ENCODE measurements around the gene FGD4. TPM values are rescaled to one million over a fixed set of nuclear protein-coding genes. Genes with fewer than 3 reads are reported as not detected.

Gene FGD4
- total RNA-seq, 1 experiment from 2014 or later: 54.3 TPM

- H3K56ac ChIP-seq (ENCODE audit: insufficient read length, low read depth, low read length): no peak overlapping the region
- no peak overlapping the region for H4K91ac ChIP-seq (ENCODE audit: insufficient read length, low read depth, low read length)
- peaks cover 11% of the 10 kb centered on the region; the same call in 1 of the 2 replicates for H3K4me1 ChIP-seq (ENCODE audit: insufficient read depth, low read length)
- Mint-ChIP-seq H3K27ac (peak overlapping the region in 1 of 3 experiments; percentile 63; a peak in 1 of 7 replicates), H3K9me3 (no peaks in the 10 kb centered on the region), H3K36me3 (ENCODE audit: insufficient read depth in 1 of 3, low read depth in 3 of 3) (peaks cover 3 to 9% (median 7%) of the 10 kb centered on the region in 3 experiments; a peak in 3 of 7 replicates), H3K4me3 (no peak overlapping the region), H3K27me3 (ENCODE audit: low read depth) (no peaks in the 10 kb centered on the region), H3K4me1 (peaks cover 72 to 82% of the 10 kb centered on the region in 2 experiments)
- peaks cover 43% of the 10 kb centered on the region; the same call in 1 of the 2 replicates for H3K79me2 ChIP-seq (ENCODE audit: insufficient read depth, low read length)
- no peak overlapping the region for H2BK12ac ChIP-seq (ENCODE audit: insufficient read length, low read depth, low read length)
- H3K4me2 ChIP-seq (ENCODE audit: insufficient read depth, insufficient read length, low read length): no peak overlapping the region
- WGBS (ENCODE audit: extremely low coverage, insufficient read length, low lambda C conversion rate): no CpG with 5 or more reads among the region's 4 CpGs
- TF ChIP-seq CTCF (conservative IDR thresholded peaks at IDR 0.05): peak; percentile 36; the same call in 2 of the 3 replicates
- no peak overlapping the region for H2BK15ac ChIP-seq (ENCODE audit: low read depth, low read length)
- H2BK120ac ChIP-seq (ENCODE audit: low read depth, low read length, poor library complexity, severe bottlenecking): no peak overlapping the region
- H2AK5ac ChIP-seq (ENCODE audit: insufficient read length, low read length): no peak overlapping the region
- H4K8ac ChIP-seq (replicated peaks; ENCODE audit: insufficient read length, low read depth, low read length): no peak overlapping the region
- H3K23ac ChIP-seq (ENCODE audit: insufficient read length, low read depth, low read length): no peak overlapping the region
- H2BK20ac ChIP-seq (ENCODE audit: low read depth, low read length, poor library complexity, severe bottlenecking): no peak overlapping the region
- no peak overlapping the region for H2BK5ac ChIP-seq (ENCODE audit: insufficient read length, low read length)
- no peak for DNase-seq
- H3T11ph ChIP-seq (ENCODE audit: low read length): no peak overlapping the region
- no peaks in the 10 kb centered on the region for H3K27me3 ChIP-seq (ENCODE audit: insufficient read depth, low read length)
- H3K9me3 ChIP-seq (ENCODE audit: control insufficient read depth, low read depth, low read length): no peaks in the 10 kb centered on the region
- H3K23me2 ChIP-seq (ENCODE audit: insufficient read length, low read depth, low read length, poor library complexity, severe bottlenecking): no peaks in the 10 kb centered on the region
- H2AFZ ChIP-seq (ENCODE audit: low read length): no peak overlapping the region
- H3K79me1 ChIP-seq (ENCODE audit: insufficient read depth, low read depth, low read length, poor library complexity, severe bottlenecking): no peaks in the 10 kb centered on the region
- no peaks in the 10 kb centered on the region for H4K20me1 ChIP-seq (ENCODE audit: control insufficient read depth, insufficient read depth, insufficient read length)
- H3K14ac ChIP-seq (ENCODE audit: insufficient read depth, low read length): no peak overlapping the region
- H3K27ac ChIP-seq (ENCODE audit: insufficient read length, low read depth, low read length): no peak overlapping the region
- no peak overlapping the region for H3K18ac ChIP-seq (ENCODE audit: insufficient read length, low read depth, low read length)
- no peak overlapping the region for H4K5ac ChIP-seq (ENCODE audit: insufficient read length, low read depth, low read length)
- H3K4ac ChIP-seq (ENCODE audit: low read depth, low read length): no peak overlapping the region
- H3K9ac ChIP-seq (ENCODE audit: extremely low read depth, insufficient read length, low read length): no peak overlapping the region
Measured at GRCh38 chr12:32443491-32443890, 44.1 kb downstream of the FGD4 start.
